Stimulated activated CD8-positive, alpha-beta memory T cell treated with anti-CD3 and anti-CD28 coated beads, Interleukin-12 subunit alpha, Interleukin-12 subunit beta, amount 100 ng/mL, for 24 hours (primary cell): ENCODE results near the gene TUFM.
"Not testable (repeated sequence)": the region's sequence is repeated elsewhere in the genome, so short reads cannot be mapped to it uniquely, and the experiment has no call there.

Experiments used
- DNase-seq: peaks from one replicate; pipeline ENCODE4 v3.0.0-alpha.2; 2020; ENCODE audit errors: extremely low read depth

Gene TUFM

DNA sequence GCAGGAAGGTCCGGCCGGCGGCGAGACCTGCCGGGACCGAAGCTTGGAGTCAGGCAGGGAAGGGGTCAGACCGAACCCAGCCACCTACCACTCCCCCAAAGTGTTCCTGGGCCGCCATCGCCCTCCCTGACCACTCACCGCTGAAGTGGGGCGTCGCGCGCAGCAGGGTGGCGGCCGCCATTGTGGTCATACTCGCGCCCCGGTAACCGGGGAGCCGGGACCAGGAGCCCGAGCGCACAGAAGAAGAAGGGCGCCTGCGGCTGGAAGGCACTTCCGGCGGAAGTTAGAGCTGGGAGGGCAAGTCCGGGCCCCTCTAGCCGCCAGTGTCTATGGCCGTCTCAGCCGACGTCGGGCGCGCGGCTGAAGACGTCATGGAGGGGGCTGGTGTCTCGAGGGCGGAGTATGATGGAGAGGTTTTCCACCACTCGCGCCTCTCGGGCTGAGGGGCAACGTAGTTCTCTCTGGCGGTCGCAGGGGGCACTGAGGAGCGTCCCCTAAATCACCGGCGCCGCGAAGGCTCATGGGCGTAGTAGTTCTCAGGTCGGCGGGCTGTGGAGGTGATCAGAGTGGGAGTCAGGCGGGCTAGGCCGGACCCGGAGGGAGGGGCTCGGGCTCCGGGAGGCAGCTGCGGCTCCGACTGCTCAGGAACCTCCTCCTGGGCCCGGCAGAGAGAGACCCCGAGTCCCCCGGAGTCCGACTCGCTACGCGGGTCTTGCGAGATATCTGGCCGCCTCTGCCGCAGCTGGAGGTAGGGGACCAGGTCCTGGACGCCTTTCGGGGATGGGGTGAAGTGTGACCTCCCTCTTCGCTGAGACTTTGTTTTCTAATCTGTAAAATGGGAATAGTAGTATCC, at the start of gene TUFM:
TSS of gene TUFM (minus strand) at position 269 of the 853 bp plus-strand sequence. CDS start at position 190, 79 bp downstream.
- DNase-seq = peak; percentile 91

DNA sequence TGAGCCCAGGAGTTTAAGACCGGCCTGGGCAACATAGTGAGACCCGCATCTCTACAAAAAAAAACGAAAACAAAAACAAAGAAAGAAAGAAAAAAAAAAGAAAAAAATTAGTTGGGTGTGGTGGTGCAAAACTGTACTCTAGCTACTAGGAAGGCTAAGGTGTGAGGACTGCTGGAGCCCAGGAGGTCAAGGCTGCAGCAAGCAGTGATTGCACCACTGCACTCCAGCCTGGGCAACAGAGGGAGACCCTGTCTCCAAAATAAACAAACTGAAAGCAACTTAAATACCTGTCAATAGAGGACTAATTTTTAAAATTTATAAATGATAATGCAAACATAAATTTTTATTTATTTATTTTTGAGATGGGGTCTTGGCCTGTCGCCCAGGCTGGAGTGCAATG, 49.5 kb upstream of the TUFM start:
- DNase-seq = no peak

DNA sequence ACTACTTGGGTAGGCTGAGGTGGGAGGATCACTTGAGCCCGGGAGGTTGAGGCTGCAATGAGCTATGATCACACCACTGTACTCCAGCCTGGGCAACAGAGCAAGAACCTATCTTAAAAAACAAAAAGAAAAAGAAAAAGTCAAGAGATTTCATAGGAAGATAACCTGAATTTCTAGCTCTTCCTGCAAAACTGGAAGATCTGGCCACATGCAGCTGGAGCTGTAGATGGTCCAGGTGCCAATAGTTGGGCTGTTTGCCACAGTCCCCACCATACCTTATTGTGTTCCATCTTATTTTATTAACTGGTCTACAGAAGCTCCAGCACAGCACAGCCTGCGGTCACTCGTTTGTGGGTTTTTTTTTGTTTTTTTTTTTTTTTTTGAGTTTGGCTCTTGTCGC, 47.1 kb upstream of the TUFM start:
- no peak for DNase-seq

DNA sequence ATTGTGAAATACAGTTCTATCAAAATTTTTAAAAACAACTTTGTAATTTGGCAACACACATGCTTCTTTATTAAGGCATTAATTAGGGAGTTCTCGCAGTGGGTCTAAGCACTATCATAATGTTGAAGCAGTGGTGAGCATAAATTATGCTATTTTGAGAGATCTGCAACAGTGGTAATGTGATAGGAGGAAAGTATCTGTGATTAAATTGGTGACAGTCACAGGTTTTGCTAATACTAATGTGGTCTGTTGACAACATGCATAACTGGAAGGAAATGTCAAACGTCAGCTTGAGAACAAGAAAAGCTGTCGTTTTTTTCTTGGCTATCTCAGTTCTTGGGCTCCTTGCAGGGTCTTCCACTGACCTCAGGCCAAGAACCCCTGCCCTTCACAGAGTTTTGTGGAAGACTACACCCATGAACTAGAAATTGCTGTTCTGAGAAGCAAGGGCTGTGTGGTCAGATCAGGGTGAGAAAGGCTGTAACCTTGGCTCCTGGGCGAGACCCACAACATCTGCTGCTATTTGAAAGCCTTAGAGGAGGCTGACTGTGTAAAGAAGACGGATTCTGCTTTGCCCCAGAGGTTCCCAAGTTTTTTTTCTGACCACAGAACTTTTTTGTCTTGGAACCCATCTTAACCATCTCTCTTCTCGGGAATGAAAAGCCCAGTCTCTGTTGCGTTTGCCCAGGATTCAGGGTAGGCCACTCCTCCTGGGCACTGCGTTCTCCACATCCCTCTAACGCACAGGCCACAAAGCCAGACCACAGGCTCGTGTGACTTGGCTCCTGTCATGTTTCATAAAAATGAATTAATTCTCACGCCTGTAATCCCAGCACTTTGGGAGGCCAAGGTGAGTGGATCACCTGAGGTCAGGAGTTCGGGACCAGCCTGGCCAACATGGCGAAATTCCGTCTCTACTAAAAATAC, 46.1 kb upstream of the TUFM start:
- DNase-seq = no peak

DNA sequence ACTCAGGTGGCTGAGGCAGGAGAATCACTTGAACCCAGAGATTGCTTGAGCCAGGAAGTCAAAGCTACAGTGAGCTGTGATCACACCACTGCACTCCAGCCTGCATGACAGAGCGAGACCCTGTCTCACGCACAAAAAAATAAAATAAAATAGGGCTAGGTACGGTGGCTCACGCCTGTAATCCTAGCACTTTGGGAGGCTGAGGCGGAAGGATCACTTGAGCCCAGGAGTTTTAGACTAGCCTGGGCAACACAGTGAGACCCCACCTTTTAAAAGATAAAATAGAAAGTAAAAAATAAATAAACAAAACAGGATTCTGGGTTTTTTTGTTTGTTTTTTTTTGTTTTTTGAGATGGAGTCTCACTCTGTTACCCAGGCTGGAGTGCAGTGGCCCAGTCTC, 44.2 kb upstream of the TUFM start:
- not testable (repeated sequence) for DNase-seq

DNA sequence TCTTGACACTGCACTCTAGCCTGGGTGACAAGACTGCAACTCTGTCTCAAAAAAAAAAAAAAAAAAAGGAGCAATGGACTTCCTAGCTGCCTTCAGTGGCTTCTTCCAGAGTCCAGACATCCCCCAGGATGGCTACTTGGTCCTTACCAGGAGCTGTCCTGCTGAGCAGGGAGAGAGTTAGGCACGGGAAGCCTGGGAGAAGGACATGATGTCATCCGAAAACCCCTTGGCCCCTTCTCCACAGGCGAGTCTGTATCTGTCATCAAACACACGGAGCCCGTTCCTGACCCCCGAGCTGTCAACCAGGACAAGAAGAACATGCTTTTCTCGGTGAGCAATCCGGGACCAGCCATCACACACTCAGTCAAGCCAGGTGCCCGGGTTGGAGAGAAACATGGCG, 40.8 kb upstream of the TUFM start:
- no peak for DNase-seq

DNA sequence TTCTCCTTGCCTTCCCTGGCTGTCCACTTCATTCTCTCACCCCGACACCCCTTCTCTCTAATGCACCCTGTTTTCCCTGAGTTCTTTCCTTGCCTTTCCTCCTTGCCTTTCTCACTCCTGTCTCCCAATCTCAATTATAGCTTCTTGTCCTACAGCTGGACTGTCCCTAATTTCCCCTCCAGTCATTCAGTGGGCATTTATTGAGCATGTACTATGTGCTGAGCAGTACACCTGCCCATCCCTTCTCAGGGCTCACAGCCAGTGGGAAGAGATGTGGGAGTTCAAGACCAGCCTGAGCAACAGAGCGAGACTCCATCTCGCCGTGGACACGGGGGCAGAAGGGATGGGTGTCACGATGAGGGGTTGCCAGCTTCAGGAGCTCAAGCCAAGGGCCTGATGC, 37.9 kb upstream of the TUFM start:
- no peak for DNase-seq

DNA sequence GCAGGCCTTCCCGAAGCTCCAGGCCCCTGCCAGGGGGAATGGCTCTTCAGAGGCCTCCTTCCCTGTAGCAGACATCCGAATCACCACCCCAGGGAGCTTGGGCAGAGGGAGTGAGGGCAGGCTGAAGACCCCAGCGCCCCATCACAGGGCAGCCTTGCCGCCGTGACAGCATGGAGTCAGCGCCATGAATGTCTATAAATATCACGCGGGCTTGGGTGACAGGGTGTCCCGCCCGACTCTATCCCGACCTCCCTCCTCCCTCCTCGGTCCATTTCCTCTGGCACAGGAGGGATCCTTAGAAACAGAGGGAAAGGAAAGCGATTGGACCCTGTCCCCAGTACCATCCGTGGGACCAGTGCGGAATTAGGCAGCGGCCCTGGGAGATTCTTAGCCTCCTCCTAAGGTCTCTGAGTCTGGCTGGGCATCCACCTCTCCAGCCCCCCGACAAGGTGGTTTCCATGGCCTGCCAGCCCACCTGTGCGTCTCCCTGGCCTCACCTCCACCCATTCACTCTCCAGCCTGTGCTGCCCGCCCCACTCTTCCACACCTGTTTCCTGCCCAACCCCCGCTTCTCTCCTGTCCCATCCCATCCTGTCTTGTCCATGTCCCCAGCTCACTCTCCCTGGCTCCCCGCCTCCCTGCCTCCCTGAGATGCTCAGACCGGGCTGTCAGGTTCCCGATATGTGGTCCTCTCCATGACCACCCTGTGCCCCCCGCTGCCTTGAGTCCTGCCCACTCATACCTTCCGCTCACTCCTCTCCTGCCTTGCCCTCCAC, 37.3 kb upstream of the TUFM start:
- no peak for DNase-seq

DNA sequence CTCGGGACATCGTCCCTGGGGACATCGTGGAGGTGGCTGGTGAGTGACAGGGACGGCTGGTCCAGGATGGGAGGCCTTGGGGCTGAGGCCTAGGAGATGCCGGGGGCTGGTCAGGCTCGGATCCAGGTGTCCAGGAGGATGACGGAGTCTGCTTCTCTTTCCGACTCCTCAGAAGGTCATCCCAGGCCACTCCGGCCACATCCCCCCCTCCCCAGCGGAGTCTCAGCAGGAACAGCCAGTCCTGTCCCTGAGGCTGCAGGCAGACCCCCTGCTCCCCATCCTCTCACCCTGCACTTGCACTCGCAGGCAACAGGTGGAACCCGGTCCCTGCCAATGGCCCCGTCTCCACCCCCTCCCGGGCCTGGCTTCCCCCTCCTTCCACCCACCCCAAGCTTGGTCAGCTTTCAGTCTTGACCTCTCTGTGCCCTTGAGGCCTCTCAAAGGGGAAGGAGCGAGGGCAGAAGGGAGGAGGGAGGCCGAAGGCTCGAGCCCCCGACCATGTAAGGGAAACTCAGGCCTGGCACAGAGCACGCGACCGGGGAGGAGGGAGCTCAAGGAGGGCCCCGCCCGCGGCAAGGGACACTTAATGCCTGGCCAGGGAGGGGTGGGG, 36.5 kb upstream of the TUFM start:
- DNase-seq = no peak

DNA sequence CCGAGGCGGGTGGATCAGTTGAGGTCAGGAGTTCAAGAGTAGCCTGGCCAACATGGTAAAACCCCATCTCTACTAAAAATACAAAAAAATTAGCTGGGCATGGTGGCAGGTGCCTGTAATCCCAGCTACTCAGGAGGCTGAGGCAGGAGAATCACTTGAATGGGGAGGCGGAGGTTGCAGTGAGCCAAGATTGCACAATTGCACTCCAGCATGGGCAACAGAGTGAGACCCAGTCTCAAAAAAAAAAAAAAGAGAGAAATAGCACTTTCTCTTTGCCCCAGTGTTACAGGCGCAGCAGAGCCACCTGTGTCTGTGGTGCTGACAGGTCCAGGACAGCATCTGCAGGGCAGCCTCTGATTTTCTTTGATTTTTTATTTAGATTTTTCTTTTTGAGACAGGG, 35.4 kb upstream of the TUFM start:
- not testable (repeated sequence) for DNase-seq

DNA sequence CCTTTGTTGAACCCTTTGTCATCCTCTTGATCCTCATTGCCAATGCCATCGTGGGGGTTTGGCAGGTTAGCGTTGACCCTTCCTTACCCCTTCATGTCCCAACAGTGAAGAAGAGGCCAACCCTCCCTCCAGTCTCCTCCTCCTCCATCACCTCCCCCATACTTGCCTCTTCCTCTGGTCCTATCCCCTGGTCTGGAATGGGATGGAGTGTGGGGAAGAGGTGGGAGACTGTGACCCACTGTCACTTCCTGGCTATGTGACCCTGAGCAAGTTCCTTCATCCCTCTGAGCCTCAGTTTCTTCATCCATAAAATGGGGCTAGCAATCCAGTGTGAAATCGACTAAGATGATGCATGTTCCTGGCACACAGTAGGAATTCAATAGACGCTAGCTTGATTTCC, 34.8 kb upstream of the TUFM start:
- no peak for DNase-seq

DNA sequence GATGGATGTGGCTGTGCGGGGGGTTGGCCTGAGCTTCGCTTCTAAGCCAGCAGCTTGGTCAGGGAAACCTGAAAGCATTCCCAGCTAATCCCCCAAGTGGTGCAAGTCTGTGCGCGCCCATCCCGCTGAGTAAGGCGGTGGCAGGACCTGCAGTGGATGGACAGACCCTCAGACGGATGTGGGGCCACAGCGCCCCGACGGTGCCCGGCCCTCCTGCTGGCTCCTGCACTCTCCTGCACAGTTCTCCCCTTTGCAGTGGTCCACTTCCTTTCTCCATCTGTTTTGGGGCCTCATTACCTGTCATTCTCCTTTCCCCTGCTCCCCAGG, 34.4 kb upstream of the TUFM start:
- DNase-seq = no peak

DNA sequence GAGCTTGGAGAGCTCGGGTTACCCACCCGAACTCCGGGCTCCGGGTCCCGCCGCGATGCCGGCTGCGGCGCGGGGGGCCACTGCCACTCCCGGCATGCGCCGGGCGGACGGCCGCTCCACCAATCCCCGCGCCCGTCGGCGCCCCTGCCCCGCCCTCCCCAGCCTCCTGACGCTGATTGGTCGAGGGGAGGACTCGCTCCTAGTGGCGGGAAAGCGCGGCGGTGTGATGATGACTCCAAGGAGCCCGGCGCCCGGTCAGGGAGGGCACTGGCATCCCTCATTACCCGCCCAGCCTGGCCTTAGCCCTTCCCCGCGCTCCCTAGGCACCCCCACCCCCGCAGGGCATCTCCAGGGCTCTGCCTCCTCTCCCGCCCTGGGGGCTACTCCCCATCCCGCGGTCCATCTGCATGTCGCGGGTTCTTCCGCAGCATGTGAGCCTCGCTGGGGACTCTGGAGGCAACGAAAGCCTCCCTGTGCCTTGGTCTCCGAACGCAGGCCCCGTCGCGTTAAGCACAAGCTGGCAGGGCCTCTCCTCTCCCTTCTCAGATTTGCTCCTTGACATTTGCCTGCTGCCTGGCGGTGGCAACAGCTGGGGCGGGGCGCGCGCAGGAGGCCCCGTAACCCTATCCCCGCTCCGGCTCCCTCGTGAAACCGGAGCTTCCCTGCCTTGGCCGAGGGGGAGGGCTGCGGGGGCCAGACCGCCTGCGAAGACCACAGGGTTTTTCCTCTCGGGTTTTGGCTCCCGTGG, 33.9 kb upstream of the TUFM start:
- DNase-seq = peak; percentile 82

DNA sequence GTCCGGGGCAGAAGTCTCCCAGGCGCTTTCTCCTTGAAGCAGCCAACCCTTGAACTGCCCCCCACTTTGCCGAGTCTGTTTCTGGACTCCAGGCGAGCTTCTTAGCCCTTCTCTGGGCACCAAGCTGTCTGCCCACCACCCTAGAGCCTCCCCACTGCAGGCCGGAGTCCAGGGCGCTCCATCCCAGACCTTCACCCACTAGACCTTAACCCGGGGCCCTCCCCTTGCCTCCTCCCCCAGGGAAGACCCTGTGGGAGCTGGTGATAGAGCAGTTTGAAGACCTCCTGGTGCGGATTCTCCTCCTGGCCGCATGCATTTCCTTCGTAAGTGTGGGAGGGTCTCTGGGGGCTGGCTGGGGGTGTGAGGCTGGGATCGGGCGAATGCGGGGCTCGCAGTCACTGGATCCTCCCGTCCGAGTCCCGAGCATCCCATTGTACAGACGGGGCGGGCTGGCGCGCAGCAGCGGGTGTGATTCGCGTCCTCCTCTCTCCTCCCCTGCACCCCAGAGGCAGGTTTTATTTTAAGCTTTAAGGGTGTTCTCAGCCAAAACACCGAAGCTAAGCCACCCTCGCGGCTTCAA, 33.2 kb upstream of the TUFM start:
- DNase-seq = no peak

DNA sequence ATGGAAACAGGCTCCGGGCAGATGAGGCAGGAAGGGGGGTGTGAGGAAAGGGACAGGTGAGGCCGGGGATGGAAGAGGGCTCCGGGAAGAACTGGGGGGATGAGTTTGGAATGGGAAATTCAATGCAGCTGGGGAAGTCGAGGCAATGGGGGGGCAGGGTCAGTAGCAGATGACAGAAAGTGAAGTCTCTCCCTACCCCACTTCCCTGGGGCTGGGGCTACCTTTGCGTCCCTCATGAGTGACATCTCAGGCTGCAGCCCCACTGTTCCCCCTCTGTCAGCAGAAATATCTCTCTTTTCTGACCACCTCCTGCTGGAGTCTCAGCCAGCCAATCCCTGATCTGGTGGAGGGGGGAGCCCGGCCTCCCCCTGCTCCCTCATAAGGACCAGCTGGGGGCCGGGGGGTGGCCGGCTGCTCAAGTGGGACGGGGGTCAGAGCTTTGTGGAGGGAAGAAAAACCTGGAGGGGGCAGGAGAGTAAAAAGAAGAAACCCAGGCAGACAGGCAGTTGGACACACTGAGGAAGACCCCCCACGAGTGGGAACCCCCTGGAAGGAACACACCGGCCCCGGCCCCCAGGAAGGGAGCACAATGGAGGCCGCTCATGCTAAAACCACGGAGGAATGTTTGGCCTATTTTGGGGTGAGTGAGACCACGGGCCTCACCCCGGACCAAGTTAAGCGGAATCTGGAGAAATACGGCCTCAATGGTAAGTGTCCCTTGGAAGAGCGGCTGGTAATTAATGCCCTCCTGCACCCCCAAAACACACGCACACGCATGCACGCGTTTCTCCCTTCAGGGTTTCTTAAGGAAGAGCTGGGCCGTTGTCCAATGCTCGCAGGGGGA, 32.2 kb upstream of the TUFM start, which contains the start of gene ATP2A1:
TSS of gene ATP2A1 (plus strand) at position 406 of the 844 bp plus-strand sequence. CDS start at position 590, 184 bp downstream.
- no peak for DNase-seq

DNA sequence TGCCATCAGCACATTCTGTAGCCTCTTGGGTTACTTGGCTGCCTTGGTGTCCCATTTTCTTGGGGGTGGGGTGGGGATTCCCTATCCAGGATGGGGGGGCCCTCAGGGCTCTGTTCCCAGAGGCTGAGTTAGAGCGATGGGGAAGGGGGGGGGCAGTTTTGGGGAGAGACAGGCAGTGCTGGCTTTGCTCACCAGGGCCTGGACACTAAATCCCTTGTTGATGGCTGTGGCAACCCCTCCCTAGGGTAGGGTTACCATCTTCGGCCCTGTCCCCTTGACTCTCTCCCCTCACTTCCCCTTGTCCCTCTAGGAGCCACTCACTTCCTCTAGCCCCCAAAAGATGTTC, 31.5 kb upstream of the TUFM start:
- no peak for DNase-seq

DNA sequence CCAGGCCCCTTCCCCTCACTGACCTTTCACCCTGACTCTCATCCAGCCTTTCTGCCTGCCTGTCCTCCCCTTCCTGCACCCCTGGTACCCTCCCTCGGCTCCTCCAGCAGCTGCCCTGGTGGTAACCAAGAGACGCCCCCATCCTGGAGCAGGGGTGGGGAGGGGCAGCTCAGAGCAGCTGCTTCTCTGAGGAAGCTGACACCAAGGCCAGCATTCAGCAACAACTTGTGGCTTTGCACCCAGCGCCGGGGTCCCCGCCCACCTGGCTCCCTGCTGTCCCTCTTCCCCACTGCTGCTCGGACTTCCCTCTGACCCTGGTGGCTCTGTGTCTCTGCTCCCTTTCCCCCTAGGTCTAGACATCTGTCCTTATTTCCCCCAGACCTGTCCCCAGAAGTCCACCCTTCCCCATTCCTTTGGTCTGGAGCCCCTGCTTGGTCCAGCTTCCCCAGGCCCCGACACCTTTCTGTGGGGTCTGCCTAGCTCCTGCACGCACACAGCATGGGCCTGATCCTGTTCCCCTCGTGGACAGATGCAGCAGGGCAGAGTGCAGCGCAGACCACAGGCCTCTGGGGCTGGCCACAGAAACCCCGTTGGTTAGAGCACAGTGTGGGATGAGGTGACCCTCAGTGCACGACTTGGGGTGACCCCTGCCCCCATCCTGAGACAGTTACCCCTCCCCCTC, 31.0 kb upstream of the TUFM start:
- no peak for DNase-seq

DNA sequence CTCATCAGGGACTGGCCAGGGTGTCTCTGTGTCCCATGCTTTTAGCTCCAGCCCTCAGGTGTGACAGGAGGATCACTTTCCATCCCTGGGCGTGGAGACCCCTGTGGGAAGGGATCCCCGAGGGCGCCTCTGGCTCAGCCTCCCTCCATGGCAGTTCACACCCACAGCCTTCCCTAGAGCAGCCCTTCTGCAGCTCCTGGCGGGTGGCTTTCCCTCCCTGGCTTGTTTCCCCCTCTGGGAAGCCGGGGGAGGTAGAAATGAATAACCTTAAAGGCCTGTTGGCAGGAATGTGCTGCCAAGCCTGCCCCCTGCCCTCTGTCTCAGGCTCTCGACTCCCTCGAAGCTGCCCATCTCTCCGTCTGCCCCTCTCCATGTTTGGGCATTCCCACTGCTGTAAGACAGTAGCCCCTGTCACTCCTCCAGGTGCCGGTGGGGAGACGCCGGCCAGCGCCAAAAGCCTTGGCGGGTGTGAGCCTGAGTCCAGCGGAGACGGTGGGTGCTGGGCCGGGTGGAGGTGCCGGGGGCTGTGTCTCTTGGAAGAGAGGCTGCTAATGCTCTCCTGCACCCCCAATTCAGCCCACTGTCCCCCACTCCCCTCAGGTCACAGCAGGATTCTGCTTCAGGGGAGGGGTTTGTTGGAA, 30.0 kb upstream of the TUFM start:
- no peak for DNase-seq
